ENCODE results near the gene MYO7B.

DNA sequence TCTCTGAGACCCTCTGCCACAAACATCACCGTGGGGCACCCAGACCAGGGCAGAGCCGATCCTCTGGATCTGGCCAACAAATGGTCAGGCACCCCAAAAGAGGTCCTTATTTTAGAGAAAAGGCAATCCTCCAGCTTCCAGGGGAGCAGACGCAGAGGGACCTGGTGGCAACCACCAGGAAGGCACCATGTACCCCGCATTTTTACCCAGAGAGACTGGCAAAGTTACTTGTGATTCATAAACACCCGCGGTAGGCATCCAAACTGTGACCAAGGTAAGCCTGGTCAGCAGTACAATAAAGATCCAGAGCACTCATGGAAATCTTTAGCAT is 129.4 kb downstream of the MYO7B start:
- TF ChIP-seq, protein P1, sequence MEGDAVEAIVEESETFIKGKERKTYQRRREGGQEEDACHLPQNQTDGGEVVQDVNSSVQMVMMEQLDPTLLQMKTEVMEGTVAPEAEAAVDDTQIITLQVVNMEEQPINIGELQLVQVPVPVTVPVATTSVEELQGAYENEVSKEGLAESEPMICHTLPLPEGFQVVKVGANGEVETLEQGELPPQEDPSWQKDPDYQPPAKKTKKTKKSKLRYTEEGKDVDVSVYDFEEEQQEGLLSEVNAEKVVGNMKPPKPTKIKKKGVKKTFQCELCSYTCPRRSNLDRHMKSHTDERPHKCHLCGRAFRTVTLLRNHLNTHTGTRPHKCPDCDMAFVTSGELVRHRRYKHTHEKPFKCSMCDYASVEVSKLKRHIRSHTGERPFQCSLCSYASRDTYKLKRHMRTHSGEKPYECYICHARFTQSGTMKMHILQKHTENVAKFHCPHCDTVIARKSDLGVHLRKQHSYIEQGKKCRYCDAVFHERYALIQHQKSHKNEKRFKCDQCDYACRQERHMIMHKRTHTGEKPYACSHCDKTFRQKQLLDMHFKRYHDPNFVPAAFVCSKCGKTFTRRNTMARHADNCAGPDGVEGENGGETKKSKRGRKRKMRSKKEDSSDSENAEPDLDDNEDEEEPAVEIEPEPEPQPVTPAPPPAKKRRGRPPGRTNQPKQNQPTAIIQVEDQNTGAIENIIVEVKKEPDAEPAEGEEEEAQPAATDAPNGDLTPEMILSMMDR (IDR thresholded peaks at IDR 0.05) = no peak
- TF ChIP-seq POLR2A (IDR thresholded peaks at IDR 0.05) = no peak
